ENCODE data around the gene RASGRF1.

DNA sequence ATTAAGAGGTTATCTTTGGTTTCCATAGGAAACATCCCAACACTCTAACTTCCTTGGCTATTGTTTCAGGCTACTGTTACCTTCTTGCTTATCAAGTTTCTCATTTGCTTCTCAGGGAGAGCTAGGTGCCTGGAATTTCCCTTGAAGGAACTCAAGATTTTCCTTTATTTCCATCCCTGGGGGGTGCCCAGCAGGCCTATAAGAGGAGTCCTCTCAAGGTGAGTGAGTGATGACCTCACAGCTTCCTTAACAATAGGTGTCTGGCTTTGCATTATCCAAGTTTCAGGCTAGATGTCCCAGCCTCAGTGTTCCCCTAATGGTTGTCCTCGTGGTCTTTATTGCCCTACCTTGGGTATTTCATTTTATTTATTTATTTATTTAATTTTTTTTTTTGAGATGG is 133.6 kb downstream of the RASGRF1 start:
- TF ChIP-seq, protein P1, sequence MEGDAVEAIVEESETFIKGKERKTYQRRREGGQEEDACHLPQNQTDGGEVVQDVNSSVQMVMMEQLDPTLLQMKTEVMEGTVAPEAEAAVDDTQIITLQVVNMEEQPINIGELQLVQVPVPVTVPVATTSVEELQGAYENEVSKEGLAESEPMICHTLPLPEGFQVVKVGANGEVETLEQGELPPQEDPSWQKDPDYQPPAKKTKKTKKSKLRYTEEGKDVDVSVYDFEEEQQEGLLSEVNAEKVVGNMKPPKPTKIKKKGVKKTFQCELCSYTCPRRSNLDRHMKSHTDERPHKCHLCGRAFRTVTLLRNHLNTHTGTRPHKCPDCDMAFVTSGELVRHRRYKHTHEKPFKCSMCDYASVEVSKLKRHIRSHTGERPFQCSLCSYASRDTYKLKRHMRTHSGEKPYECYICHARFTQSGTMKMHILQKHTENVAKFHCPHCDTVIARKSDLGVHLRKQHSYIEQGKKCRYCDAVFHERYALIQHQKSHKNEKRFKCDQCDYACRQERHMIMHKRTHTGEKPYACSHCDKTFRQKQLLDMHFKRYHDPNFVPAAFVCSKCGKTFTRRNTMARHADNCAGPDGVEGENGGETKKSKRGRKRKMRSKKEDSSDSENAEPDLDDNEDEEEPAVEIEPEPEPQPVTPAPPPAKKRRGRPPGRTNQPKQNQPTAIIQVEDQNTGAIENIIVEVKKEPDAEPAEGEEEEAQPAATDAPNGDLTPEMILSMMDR (IDR thresholded peaks at IDR 0.05; ENCODE audit: low read depth, low read length) = no peak
- no peak for TF ChIP-seq POLR2A (IDR thresholded peaks at IDR 0.05; ENCODE audit: extremely low read depth, insufficient read length)

Data from NB4 (cell line).